Adipocyte (in vitro differentiated cells): Measurements from ENCODE around the gene RNMT.

ENCODE experiments used
- DNase-seq: peaks from one replicate; pipeline ENCODE4 v3.0.0-alpha.2; 2015; ENCODE audit warnings: low read depth
- H3K27me3 ChIP-seq: replicated peaks from 2 replicates; pipeline ENCODE4 v1.7.0; 2013; ENCODE audit warnings: mild to moderate bottlenecking, low read length, moderate library complexity; ENCODE audit not compliant: control insufficient read depth, insufficient read depth
- H3K36me3 ChIP-seq: 2 replicates; pipeline ENCODE4 v1.7.0; 2013; ENCODE audit warnings: low read length, mild to moderate bottlenecking, moderate library complexity; ENCODE audit not compliant: control insufficient read depth, insufficient read depth, severe bottlenecking
- H3K4me1 ChIP-seq: 2 replicates; pipeline ENCODE4 v1.7.0; 2013; ENCODE audit warnings: mild to moderate bottlenecking, low read length, moderate library complexity; ENCODE audit not compliant: control insufficient read depth, insufficient read depth
- H3K4me3 ChIP-seq: 2 replicates; pipeline ENCODE4 v1.7.0; 2013; ENCODE audit warnings: mild to moderate bottlenecking, low read length, moderate library complexity
- H3K9ac ChIP-seq: 2 replicates; pipeline ENCODE4 v1.7.0; 2013; ENCODE audit warnings: mild to moderate bottlenecking, low read length, moderate library complexity
- H3K9me3 ChIP-seq: 2 replicates; pipeline ENCODE4 v1.7.0; 2013; ENCODE audit warnings: mild to moderate bottlenecking, low read length, moderate library complexity; ENCODE audit not compliant: control insufficient read depth

RNMT gene

DNA sequence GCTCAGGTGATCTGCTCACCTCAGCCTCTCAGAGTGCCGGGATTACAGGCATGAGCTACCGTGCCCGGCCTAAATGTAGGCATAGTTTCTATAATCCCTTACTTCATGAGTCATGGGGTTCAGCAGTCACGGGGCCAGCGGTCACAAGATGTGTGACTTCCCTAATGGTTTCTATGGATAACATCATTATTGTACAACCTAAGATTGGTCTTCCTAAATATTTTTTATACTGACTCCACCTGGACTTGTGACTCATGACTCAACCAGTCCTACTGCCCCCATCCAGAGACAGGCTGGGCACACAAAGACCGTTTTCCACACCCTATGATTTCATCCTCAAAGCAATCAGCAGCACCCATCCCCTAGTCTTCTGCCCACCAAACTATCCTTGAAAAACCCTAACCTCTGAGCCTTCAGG, 16.1 kb upstream of the RNMT start:
- no peaks in the 10 kb centered on the region for H3K9me3 ChIP-seq
- H3K4me3 ChIP-seq, result no peak overlapping the region
- H3K4me1 ChIP-seq, result no peaks in the 10 kb centered on the region
- H3K27me3 ChIP-seq, result no peaks in the 10 kb centered on the region
- no peak for DNase-seq
- H3K9ac ChIP-seq, result no peak overlapping the region
- peaks cover 3% of the 10 kb centered on the region for H3K36me3 ChIP-seq

DNA sequence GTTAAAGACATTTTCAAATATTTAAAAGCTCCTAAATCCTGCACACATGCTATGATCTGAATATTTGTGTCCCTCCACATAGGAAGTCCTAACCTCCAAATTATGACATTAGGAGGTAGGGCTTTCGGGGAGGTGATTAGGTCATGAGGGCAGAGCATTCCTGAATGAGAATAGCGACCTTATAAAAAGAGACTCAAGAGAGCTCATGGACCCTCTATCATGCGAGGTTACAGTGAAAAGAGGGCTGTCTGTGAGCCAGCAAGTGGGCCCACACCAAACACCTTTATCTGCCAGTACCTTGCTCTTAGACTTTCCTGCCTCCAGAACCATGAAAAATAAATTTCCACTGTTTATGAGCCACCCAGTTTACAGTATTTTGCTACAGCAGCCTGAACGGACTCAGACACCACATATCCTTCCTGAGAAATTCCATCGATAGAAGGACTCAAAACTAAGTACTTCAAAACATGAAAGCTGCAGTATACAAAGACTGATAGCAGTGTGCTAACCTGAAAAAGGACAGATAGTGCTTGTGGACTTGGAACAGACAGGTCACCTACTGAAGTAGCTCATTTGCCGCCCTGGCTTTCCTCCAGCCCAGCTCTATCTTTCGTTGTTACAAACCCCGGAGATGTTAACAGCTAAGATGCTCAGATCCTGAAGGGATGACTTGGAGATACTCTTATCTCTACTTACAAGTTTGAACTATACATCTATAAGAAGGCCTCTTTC, 13.9 kb upstream of the RNMT start:
- DNase-seq, result no peak
- Histone ChIP-seq H3K4me1 (no peaks in the 10 kb centered on the region), H3K27me3 (no peaks in the 10 kb centered on the region), H3K36me3 (no peaks in the 10 kb centered on the region), H3K9me3 (no peaks in the 10 kb centered on the region), H3K9ac (no peak overlapping the region), H3K4me3 (no peak overlapping the region)

DNA sequence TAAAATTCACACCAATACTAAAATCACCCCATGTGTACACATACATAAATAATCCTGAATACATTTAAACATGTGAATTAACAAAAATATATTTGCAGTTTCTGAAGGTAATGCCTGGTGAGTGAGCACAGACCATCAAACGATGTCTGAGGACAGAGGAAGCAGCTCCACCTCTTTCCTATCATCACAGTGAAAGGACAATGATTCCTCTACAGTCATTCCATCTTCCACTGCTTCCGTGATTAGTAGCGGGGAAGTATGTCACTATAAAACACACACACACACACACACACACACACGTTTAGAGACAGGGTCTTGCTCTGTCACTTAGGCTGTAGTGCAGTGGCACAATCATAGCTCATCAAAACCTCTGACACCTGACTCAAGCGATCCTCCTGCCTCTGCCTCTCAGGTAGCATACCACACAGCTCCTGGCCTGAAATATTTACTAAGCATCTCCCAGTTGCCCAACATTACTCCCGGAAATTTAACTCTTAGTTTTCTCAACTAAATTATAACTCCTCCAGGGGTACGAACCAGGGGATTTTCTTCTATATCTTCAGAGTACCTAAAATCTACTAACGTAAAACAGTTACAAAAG, 12.9 kb upstream of the RNMT start:
- DNase-seq, result no peak
- Histone ChIP-seq H3K9me3 (peaks cover 3% of the 10 kb centered on the region), H3K4me1 (no peaks in the 10 kb centered on the region), H3K4me3 (no peak overlapping the region), H3K36me3 (no peaks in the 10 kb centered on the region), H3K9ac (no peak overlapping the region), H3K27me3 (no peaks in the 10 kb centered on the region)

DNA sequence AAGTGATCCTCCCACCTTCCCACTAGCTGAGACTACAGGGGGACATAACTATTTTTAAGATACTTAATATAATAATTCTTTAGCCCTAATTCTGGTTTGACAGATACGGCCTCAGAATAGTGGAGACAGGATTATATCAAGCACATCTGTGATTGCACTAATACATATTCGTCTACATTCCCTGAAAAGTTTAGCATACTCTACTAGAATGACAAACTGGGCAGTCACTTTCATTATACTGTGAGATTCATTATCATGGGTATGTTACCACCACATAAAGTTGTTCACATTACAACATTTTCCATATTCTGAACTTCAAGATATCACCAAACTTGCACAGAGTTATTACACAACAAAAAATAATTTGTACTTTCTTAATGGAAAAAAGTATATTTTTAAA, 11.1 kb upstream of the RNMT start:
- Histone ChIP-seq H3K36me3 (no peaks in the 10 kb centered on the region), H3K4me1 (no peaks in the 10 kb centered on the region), H3K9me3 (peaks cover 3% of the 10 kb centered on the region), H3K4me3 (no peak overlapping the region), H3K9ac (no peak overlapping the region), H3K27me3 (no peaks in the 10 kb centered on the region)
- no peak for DNase-seq

DNA sequence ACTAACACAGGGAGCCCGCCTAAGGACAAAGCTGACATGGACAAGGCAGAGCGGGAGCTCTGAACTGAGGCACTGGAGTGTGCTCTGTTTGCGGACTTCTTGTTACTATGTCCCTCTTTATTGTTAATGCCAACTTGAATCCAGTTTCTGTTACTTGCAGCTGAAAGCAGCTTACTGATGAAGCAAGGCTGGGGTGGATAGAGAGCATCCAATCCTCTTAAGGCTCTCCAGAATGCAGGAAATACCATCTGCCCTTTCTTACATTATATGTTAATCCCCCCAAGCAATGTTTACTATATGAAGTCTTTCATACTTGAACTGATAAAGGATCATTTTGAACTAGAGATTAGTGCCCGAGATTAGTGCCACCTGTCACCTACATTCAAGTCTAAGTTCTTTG, 9.6 kb upstream of the RNMT start:
- peaks cover 3% of the 10 kb centered on the region for H3K9me3 ChIP-seq
- no peaks in the 10 kb centered on the region for H3K27me3 ChIP-seq
- no peaks in the 10 kb centered on the region for H3K36me3 ChIP-seq
- no peak overlapping the region for H3K4me3 ChIP-seq
- no peak overlapping the region for H3K9ac ChIP-seq
- H3K4me1 ChIP-seq, result no peaks in the 10 kb centered on the region
- no peak for DNase-seq

DNA sequence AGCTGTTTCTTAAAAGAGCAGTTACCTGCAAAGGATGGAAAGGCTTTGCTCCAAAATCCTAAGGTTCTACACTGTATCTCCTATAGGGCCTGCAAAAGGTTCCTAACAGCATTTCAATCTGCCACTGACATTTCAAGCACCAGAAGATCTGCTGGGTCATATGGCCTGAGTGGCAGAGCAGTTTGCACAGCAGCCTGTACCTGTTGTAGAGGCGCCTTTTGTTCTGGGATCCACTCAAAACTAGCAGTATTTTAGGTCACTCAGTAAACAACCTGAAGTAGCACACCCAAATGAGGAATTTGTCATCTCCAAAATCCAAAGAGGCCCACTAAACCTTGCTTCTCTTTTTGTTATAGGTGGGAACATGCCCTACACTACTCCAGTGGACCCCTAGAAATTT, 6.3 kb upstream of the RNMT start:
- Histone ChIP-seq H3K9ac (no peak overlapping the region), H3K9me3 (peaks cover 3% of the 10 kb centered on the region), H3K4me1 (peaks cover 12% of the 10 kb centered on the region), H3K4me3 (no peak overlapping the region), H3K27me3 (no peaks in the 10 kb centered on the region), H3K36me3 (no peaks in the 10 kb centered on the region)
- no peak for DNase-seq

DNA sequence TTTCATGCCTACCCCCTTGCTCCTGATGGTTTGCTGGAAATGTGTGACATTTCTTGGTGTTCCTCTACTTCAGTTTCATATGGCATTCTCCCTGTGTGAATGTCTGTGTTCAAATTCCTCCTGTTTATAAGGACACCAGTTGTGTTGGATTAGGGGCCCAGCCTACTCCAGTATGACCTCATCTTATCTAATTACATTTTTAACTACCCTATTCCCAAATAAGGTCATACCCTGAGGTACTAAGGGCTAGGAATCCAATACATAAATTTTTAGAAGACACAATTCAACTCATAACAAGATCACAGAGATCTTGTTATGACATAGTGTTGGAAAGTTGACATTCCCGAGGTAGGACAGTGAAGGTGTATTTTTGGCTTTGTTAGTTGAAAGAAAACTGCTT, 5.6 kb upstream of the RNMT start:
- Histone ChIP-seq H3K9ac (no peak overlapping the region), H3K27me3 (no peaks in the 10 kb centered on the region), H3K4me3 (no peak overlapping the region), H3K4me1 (peaks cover 17% of the 10 kb centered on the region), H3K36me3 (no peaks in the 10 kb centered on the region), H3K9me3 (peaks cover 3% of the 10 kb centered on the region)
- DNase-seq, result no peak

DNA sequence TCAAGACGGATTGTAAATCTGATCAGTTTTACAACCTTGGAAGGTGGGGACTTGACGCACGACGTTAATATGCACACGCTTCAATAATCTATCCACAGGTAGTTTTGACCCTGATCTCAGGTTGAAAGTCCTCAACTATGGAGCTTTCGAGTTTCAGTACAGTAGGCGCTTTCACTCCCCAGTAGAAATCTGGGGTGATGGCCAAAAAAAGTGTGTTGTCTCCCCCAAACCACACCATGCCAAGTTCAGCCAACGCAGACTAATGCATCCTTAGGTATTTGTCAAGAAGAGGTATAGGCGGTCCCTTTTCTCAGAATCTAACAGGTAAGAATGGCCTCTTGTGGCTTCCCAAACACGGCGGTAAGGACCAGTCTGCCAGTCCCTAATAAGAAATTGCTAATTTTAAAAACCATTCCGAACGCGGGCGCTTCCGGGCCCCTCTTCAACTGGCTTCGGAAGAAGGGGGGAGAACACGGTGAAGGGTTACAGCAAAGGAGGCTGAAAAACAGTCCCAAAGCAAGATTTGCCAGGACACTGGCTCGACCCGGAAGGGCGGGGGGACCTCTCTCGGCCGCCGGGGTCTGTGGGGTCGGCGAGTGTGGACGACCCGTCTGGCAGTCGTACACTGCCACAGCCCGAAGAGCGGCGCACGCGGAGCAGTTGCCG, 774 bp upstream of the RNMT start:
- peak overlapping the region; percentile 94 for H3K9ac ChIP-seq
- no peak for DNase-seq
- H3K27me3 ChIP-seq, result no peaks in the 10 kb centered on the region
- H3K9me3 ChIP-seq, result no peaks in the 10 kb centered on the region
- H3K4me1 ChIP-seq, result peaks cover 29% of the 10 kb centered on the region
- peak overlapping the region; percentile 95 for H3K4me3 ChIP-seq
- no peaks in the 10 kb centered on the region for H3K36me3 ChIP-seq

DNA sequence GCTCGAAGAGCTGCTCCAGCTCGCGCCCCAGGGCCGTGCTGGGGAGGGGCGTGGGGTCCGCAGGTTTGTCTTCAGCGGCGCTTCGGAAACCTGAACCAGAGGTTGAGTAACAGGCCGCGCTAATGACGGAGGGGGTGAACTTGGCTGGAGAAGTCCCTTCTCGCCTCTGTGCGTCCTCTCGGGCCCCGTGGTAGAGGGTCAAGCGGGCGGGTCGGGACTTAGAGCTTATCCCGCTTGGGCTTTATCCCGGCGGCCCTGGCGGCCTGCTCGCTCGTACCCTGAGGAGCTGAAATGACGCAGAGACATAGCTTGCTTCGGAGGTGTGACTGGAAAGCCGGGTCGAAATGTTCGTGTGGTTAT, 479 bp downstream of the RNMT start:
- H3K27me3 ChIP-seq, result no peaks in the 10 kb centered on the region
- H3K9me3 ChIP-seq, result no peaks in the 10 kb centered on the region
- H3K9ac ChIP-seq, result peak overlapping the region; percentile 94
- H3K4me1 ChIP-seq, result peaks cover 29% of the 10 kb centered on the region
- DNase-seq, result peak; percentile 83
- H3K4me3 ChIP-seq, result peak overlapping the region; percentile 95
- H3K36me3 ChIP-seq, result no peaks in the 10 kb centered on the region

DNA sequence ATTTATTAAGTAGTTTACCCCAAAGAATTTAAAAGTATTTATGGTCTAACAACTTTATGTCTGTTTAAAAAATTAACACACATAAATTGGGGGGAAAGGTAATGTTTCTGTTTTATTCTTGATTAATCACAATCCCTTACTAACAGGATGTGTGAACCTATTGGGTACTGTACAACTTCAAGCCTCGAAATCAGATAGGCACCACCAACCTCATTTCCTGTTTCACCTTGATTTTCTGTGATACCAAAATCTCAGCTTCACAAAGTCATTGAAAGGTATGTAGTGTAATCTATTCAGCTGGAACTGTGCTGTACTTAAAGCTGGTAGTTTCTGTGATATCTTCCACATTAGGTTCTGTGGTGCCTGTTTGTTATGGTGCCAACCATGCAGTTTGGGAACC, 4.0 kb downstream of the RNMT start:
- DNase-seq, result no peak
- no peak overlapping the region for H3K9ac ChIP-seq
- H3K9me3 ChIP-seq, result no peaks in the 10 kb centered on the region
- H3K4me3 ChIP-seq, result no peak overlapping the region
- peaks cover 28% of the 10 kb centered on the region for H3K36me3 ChIP-seq
- H3K27me3 ChIP-seq, result no peaks in the 10 kb centered on the region
- peaks cover 17% of the 10 kb centered on the region for H3K4me1 ChIP-seq

DNA sequence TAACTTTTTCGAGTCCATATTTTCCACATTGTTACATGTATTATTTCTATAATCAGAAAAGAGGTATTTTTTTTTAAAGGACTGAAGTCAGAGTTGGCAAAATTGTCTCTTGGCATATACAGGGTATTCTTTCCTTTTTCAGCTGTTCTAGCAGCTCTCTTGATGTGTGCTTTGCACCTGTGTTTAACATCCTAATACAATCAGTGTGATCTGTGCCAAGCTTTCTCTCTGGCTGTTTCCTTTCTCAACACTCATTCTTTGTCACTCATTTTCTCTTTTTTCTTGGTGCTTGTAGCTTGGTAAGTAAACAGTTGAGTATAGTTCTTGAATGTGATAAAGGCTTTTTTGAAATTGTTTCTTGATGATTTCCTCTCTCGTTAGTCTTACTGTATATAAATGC, 9.2 kb downstream of the RNMT start:
- no peak overlapping the region for H3K4me3 ChIP-seq
- no peak for DNase-seq
- no peak overlapping the region for H3K9ac ChIP-seq
- peaks cover 80% of the 10 kb centered on the region for H3K36me3 ChIP-seq
- H3K4me1 ChIP-seq, result peaks cover 3% of the 10 kb centered on the region
- no peaks in the 10 kb centered on the region for H3K27me3 ChIP-seq
- no peaks in the 10 kb centered on the region for H3K9me3 ChIP-seq
